MM.1S (cell line): ENCODE results near the gene NEGR1.

ENCODE experiments used
- DNase-seq: peaks from one replicate; pipeline ENCODE4 v3.0.0-alpha.2; 2015
- H2AFZ ChIP-seq: fragments of 300-600 bp; sonication (generic); 2 replicates; pipeline ENCODE4 v1.6.0; 2016; ENCODE audit warnings: antibody characterized with exemption, low read length
- H3F3A ChIP-seq: fragments of 300-600 bp; sonication (generic); 2 replicates; pipeline ENCODE4 v1.6.1; 2016; ENCODE audit warnings: mild to moderate bottlenecking, antibody characterized with exemption, low read length, moderate library complexity, mixed read lengths; ENCODE audit not compliant: insufficient read depth
- H3K27ac ChIP-seq: fragments of 300-600 bp; sonication (generic); 2 replicates; pipeline ENCODE4 v1.5.1; 2016; ENCODE audit warnings: mild to moderate bottlenecking, low read length
- H3K27me3 ChIP-seq: fragments of 300-600 bp; sonication (generic); replicated peaks from 2 replicates; pipeline ENCODE4 v1.6.0; 2016; ENCODE audit warnings: low read length; ENCODE audit not compliant: insufficient read depth
- H3K36me3 ChIP-seq: fragments of 300-600 bp; sonication (generic); replicated peaks from 2 replicates; pipeline ENCODE4 v1.6.1; 2016; ENCODE audit warnings: mild to moderate bottlenecking, low read length, mixed read lengths; ENCODE audit not compliant: insufficient read depth
- H3K4me1 ChIP-seq: fragments of 300-600 bp; sonication (generic); 2 replicates; pipeline ENCODE4 v1.6.1; 2016; ENCODE audit warnings: low read length, mixed read lengths
- H3K4me2 ChIP-seq: fragments of 300-600 bp; sonication (generic); 2 replicates; pipeline ENCODE4 v1.6.0; 2016; ENCODE audit warnings: low read depth, low read length
- H3K4me3 ChIP-seq: fragments of 300-600 bp; sonication (generic); 2 replicates; pipeline ENCODE4 v1.5.1; 2016; ENCODE audit warnings: low read length, mixed read lengths
- H3K79me2 ChIP-seq: fragments of 300-600 bp; sonication (generic); 2 replicates; pipeline ENCODE4 v1.6.1; 2016; ENCODE audit warnings: mixed run types, low read length, mixed read lengths
- H3K9ac ChIP-seq: fragments of 300-600 bp; sonication (generic); 2 replicates; pipeline ENCODE4 v1.6.1; 2016; ENCODE audit warnings: low read length, mixed read lengths
- H3K9me2 ChIP-seq: fragments of 300-600 bp; sonication (generic); replicated peaks from 2 replicates; pipeline ENCODE4 v1.6.1; 2016; ENCODE audit warnings: mild to moderate bottlenecking, low read length, mixed read lengths; ENCODE audit not compliant: insufficient read depth
- H3K9me3 ChIP-seq: fragments of 300-600 bp; sonication (generic); replicated peaks from 2 replicates; pipeline ENCODE4 v1.6.1; 2016; ENCODE audit warnings: mild to moderate bottlenecking, low read length, mixed read lengths; ENCODE audit not compliant: insufficient read depth
- H4K20me1 ChIP-seq: fragments of 300-600 bp; sonication (generic); 2 replicates; pipeline ENCODE4 v1.6.1; 2016; ENCODE audit warnings: mild to moderate bottlenecking, low read length, moderate library complexity, mixed read lengths; ENCODE audit not compliant: insufficient read depth
- EZH2 ChIP-seq: fragments of 300-600 bp; sonication (generic); optimal IDR thresholded peaks from 2 replicates; pipeline ENCODE3; 2017; ENCODE audit warnings: low read depth, mild to moderate bottlenecking, antibody characterized with exemption, low read length, mixed read lengths
- EZH2phosphoT487 ChIP-seq: fragments of 300-600 bp; sonication (generic); IDR thresholded peaks from 2 replicates; pipeline ENCODE4 v1.6.1; 2018; ENCODE audit warnings: antibody characterized with exemption, low read length
- TF ChIP-seq, protein P1 (sequence below): fragments of 300-600 bp; sonication (generic); IDR thresholded peaks from 2 replicates; pipeline ENCODE4 v1.5.1; 2016; ENCODE audit warnings: antibody characterized with exemption, low read length, mixed read lengths

NEGR1 gene

DNA sequence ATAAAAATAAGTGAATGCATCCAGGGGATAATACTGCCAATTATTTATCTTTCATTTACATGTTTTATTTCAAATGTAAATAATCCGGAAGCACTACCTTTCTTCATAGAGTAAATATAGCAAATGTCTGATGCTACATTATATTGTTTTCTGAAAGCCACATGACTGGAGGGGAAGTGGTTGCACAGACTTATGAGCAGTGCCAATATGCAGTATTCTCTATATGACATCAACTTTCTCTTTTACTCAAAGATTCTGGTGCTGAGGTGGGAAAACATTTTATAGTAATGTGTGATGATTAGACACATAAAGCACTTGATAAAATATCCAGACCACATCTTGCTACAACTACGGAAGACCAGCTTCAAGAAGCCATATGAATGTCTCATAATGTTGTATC is 314.7 kb downstream of the NEGR1 start:
- Histone ChIP-seq H4K20me1 (no peaks in the 10 kb centered on the region), H3K9me3 (no peaks in the 10 kb centered on the region), H3K4me3 (no peak overlapping the region), H3K27ac (no peak overlapping the region), H3K4me2 (no peak overlapping the region), H3F3A (no peaks in the 10 kb centered on the region), H3K9ac (no peak overlapping the region), H3K79me2 (no peaks in the 10 kb centered on the region), H3K9me2 (no peaks in the 10 kb centered on the region), H3K36me3 (no peaks in the 10 kb centered on the region), H2AFZ (no peak overlapping the region), H3K27me3 (no peaks in the 10 kb centered on the region), H3K4me1 (no peaks in the 10 kb centered on the region)
- TF ChIP-seq EZH2 (no peak), EZH2phosphoT487 (no peak)
- TF ChIP-seq, protein P1, sequence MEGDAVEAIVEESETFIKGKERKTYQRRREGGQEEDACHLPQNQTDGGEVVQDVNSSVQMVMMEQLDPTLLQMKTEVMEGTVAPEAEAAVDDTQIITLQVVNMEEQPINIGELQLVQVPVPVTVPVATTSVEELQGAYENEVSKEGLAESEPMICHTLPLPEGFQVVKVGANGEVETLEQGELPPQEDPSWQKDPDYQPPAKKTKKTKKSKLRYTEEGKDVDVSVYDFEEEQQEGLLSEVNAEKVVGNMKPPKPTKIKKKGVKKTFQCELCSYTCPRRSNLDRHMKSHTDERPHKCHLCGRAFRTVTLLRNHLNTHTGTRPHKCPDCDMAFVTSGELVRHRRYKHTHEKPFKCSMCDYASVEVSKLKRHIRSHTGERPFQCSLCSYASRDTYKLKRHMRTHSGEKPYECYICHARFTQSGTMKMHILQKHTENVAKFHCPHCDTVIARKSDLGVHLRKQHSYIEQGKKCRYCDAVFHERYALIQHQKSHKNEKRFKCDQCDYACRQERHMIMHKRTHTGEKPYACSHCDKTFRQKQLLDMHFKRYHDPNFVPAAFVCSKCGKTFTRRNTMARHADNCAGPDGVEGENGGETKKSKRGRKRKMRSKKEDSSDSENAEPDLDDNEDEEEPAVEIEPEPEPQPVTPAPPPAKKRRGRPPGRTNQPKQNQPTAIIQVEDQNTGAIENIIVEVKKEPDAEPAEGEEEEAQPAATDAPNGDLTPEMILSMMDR, result no peak
- no peak for DNase-seq

DNA sequence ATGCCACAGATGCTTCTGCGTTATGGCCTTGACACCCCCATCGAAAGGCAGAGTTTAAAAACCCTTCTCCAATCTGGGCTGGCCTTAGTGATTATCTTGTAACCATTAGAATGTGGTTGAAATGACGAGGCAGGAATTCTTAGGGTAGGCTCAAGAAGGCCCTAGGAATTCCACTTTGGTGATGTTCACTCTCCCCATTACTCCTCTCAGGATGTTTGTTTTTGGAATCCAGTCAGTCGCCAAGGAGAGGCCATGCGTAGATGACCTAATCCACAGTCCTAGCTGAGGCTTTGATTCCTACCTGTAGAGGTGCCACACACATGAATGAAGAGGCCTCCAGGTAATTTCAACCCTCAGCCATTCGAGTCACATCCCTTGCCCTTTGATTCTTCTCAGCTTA is 318.2 kb downstream of the NEGR1 start:
- no peaks in the 10 kb centered on the region for H3K9me2 ChIP-seq
- no peaks in the 10 kb centered on the region for H3K36me3 ChIP-seq
- H4K20me1 ChIP-seq, result no peaks in the 10 kb centered on the region
- no peaks in the 10 kb centered on the region for H3K79me2 ChIP-seq
- no peak overlapping the region for H3K9ac ChIP-seq
- H2AFZ ChIP-seq, result no peak overlapping the region
- no peaks in the 10 kb centered on the region for H3F3A ChIP-seq
- H3K4me2 ChIP-seq, result no peak overlapping the region
- no peaks in the 10 kb centered on the region for H3K27me3 ChIP-seq
- DNase-seq, result no peak
- TF ChIP-seq EZH2 (no peak), EZH2phosphoT487 (no peak)
- TF ChIP-seq, protein P1, result no peak
- H3K4me3 ChIP-seq, result no peak overlapping the region
- H3K4me1 ChIP-seq, result no peaks in the 10 kb centered on the region
- H3K27ac ChIP-seq, result no peak overlapping the region
- no peaks in the 10 kb centered on the region for H3K9me3 ChIP-seq

DNA sequence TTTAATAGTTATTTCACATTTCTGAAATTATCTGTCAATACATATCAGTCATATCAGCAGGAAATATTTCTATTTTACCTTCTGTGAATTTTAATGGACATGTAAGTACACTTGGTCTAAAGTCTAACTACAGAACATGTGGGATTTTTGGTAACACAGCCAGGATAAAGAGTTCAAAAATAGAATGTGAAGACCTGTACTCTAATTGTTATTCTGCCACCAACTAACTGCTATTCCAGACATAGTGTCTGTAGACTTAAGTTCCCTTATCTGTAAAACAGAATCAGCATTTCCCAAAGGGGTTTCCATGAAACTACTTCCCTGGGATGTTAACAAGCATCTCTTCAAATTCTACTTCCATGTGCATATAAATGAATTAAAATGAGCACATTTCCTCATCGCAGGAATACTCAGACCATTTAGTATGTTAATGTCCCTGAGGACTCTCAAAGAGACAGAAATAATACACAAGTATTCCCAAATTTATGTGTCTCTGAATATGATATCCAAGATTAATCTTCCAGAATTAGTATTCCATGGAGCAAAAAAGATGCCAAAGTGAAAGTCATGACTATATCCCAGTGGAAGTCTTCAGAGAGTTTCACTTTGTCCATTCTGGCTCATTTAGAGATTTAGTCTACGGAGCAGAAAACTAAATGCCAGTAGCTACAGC is 325.6 kb downstream of the NEGR1 start:
- no peaks in the 10 kb centered on the region for H3K4me1 ChIP-seq
- H3K9me2 ChIP-seq, result no peaks in the 10 kb centered on the region
- H3K36me3 ChIP-seq, result no peaks in the 10 kb centered on the region
- no peaks in the 10 kb centered on the region for H3F3A ChIP-seq
- no peak overlapping the region for H3K9ac ChIP-seq
- no peak overlapping the region for H3K27ac ChIP-seq
- H3K27me3 ChIP-seq, result no peaks in the 10 kb centered on the region
- H3K4me2 ChIP-seq, result no peak overlapping the region
- TF ChIP-seq, protein P1, result no peak
- H3K79me2 ChIP-seq, result no peaks in the 10 kb centered on the region
- H3K4me3 ChIP-seq, result no peak overlapping the region
- no peak for DNase-seq
- H3K9me3 ChIP-seq, result no peaks in the 10 kb centered on the region
- no peak overlapping the region for H2AFZ ChIP-seq
- H4K20me1 ChIP-seq, result no peaks in the 10 kb centered on the region
